Measurements from ENCODE around the gene TMEM176B.

The TMEM176B gene

DNA sequence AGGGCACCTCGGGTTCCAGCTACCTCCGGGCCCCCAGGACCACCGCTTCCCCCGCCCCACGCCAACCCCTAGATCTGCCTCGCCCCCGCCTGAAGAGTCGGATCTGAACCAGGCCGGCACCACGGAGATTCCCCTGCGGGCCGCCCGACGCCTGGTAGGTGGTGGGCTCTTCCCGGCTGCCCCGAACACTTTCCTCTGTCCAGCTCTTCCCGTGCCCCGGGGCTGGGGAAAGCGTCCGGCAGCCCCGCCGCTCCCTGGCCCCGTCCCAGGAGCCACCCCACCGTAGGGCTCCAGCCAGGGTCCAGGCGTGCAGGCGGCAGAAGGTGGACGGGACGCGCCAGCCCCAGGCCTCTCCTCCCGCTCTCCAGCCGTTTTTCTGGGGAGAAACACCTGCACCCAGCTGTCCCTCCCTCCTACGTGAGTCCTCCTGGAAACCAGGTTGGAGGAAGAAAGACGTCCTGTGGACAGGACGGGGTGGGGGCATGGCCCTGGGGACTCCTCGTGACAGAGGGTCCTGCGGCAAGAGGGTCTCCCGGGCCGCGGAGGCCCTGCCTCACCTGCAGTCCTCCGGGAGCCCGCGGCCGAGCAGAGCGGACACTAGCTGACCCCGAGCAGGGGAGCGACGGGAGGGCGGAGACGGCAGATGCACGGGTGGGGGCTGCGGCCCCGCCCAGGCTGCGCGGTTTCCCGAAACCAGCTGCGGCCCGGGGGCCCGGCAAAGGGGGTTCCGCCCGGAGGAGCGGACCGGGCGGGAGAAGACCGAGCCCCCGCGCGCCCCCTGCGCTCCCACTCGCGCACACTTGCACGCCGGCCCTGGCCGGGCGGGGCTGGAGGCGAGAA lies at the start of gene TMEM176B:
TMEM176B (minus strand) TSS at position 624 of the 840 bp plus-strand sequence. CDS start 3,795 bp downstream, outside the sequence.
- no peak for DNase-seq (ENCODE audit: low read depth)

- DNase-seq (ENCODE audit: low read depth): no peak
Observed at GRCh38 chr7:150849204-150849775, 49.1 kb upstream of the TMEM176B start.

GRCh38 chr7:150848561-150849115 lies 48.5 kb upstream of the TMEM176B start:
- DNase-seq (ENCODE audit: low read depth): no peak

DNA sequence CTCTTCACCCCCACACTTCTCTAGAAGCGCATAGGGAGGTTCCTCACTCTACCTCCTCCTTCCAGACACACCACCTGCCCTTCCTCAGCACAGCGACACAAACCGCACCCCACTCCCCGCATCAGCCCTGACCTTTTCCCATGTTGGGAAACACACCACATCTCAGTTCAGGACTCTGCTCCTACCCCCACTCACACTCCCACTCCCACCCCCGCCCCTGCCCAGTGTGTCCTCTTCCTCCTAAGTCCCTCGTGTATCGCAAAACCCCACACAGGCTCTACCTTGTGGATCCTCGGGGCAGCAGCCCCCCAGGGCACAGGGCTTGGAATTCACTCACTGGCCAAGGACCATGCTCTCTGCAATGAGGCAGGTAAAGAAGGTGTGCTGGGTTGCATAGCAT lies 47.9 kb upstream of the TMEM176B start:
- no peak for DNase-seq (ENCODE audit: low read depth)

GRCh38 chr7:150847536-150847935 lies 47.4 kb upstream of the TMEM176B start:
- no peak for DNase-seq (ENCODE audit: low read depth)

- no peak for DNase-seq (ENCODE audit: low read depth)
Observed at GRCh38 chr7:150846291-150847115, 46.3 kb upstream of the TMEM176B start.

DNA sequence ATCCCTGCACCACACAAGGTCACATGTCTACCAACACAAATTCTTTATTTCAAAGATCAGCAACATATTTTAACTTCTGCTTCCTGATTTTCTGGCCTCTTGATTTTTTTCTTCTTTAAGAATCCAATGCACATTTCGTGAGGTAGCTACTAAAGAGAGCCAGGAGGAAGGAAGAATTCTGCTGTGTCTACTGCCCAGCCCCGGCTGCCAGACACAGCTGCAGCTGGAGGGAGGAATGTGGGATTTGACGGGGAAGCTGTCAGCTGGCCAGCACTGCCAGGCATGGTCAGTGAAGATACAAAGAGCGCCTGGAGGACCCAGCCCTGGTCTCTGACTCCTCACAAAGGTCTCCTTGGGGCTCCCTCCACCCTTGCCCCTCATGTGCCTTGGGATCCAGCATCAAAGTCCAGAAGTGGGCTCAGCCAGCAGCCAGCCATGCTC lies 45.3 kb upstream of the TMEM176B start:
- DNase-seq (ENCODE audit: low read depth): no peak

- no peak for DNase-seq (ENCODE audit: low read depth)
Observed at GRCh38 chr7:150842716-150843115, 42.6 kb upstream of the TMEM176B start.

DNA sequence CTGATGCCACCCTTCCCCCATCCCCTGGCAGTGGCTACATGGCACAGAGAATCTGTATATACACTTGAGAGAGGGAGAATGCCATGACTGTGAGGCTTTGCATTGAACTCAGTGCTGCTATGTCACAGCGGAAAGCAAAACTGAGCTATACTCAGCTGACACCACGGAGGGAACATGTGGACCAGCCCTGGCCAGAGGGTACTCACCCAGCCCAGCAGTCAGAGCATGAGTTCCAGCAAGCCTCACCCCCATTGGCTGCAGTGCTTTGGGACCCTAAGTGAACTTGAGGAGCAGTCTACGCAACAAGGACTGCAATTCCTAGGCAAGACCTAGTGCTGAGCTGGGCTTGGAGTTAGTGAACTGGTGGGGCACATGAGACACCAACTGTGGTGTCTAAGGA lies 41.9 kb upstream of the TMEM176B start:
- DNase-seq (ENCODE audit: low read depth): no peak

DNA sequence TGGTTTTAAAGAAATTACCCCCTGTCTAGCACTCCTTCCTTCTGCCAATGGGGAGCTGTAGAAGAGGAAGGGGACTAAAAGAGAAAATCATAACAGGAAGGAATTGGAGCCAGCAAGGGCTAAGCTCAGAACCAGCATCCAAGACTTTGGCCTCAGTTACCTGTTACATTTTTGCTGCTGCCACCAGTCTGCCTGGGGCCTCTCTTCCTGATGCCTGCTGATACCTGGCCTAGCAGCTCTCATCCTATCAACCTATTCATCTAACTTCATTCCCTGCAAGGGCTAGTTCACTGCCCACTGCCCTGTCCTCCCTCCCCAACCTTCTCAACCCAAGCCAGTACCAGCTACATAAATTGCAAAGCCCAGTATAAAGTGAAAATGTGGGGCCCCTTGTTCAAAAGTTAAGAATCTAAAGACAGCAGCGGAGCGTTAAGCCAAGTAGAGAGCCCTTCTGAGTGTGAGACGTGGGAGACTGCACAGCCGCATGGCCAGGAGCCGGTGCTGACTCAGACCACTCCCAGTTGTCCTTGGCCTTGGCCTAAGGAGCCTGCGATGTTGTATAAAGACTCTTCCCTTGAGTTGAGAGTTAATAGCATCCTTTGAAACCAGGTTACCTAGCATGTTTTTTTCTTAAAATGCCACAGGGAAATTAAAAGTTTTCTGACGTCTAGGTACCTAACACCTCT lies 38.9 kb upstream of the TMEM176B start:
- no peak for DNase-seq (ENCODE audit: low read depth)

- DNase-seq (ENCODE audit: low read depth): no peak
Observed at GRCh38 chr7:150835702-150836280, 35.6 kb upstream of the TMEM176B start.

GRCh38 chr7:150835019-150835418 lies 34.9 kb upstream of the TMEM176B start:
- DNase-seq (ENCODE audit: low read depth): no peak

- DNase-seq (ENCODE audit: low read depth): no peak
Observed at GRCh38 chr7:150831851-150832250, 31.7 kb upstream of the TMEM176B start.

- no peak for DNase-seq (ENCODE audit: low read depth)
Observed at GRCh38 chr7:150830937-150831336, 30.8 kb upstream of the TMEM176B start.

GRCh38 chr7:150829426-150829825 lies 29.3 kb upstream of the TMEM176B start:
- no peak for DNase-seq (ENCODE audit: low read depth)

GRCh38 chr7:150828384-150828783 lies 28.2 kb upstream of the TMEM176B start:
- DNase-seq (ENCODE audit: low read depth): no peak

GRCh38 chr7:150826061-150826849 lies 26.1 kb upstream of the TMEM176B start:
- DNase-seq (ENCODE audit: low read depth): no peak

DNA sequence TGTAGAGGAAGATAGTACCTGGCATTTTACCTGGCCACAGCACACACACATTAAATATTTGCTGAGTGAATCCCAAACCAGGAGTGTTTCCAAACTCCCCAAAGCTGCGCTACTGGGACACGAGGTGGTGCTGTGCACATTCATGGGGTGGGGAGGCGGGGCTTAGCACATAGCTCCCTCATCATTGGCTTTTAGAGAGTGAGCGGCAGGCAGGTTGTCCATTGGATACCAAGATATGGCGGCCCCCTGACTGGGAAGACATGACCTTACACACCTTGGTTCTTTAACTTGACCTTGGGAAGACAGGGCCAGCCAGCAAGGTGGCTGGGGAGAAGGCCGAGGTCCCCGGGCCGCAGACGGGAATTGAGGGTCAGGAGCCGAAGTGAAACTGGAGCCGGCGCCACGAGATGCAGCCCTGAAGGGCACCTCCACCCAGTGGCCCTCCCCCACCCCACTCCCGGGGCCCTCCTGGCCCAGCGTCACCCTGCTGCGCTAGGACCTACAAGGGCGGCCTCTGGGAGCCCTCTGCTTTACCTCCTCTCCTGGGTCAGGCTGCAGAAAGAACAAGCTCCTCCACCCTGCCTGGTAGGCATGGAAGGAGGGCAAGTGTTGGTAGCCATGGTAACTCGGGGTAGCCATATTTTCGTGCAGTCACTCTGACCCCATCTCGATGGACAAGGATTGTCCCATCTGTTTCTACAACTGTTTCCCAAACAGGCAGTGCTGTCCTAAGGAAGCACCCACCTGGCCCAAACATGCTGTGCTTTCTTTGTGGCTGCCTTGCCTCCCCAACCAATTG lies 24.4 kb upstream of the TMEM176B start:
- DNase-seq (ENCODE audit: low read depth): no peak

DNA sequence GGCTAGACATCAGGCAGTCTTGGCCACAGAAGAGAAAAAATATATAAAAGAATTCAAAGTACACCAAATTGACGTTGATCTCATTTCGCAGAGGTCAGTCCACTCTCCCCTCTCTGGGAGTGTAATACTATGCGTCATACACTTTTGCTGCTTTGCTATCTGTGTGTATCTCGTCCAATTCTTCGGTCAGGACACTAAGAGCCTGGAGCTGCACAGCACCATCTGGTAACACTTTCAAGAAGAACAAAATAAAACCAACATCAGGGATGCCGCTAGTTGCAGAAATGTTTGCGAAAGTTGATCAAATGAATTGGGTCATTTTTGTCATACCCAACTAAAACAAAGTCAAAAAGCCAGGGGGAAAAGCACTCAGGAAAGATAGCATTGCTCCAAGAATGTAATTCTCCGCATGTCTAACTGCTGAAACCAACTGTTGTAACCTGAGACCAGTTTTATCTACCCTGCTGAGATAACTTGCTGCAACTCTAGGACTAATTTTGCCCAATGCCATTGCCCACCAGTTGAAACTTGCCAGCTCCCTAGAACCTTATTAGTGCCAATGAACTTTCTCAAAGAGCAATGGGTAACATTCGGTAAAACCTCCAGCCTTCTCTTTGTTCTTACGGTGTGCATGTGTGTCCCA lies 23.4 kb upstream of the TMEM176B start:
- no peak for DNase-seq (ENCODE audit: low read depth)

All from stimulated activated CD8-positive, alpha-beta memory T cell treated with anti-CD3 and anti-CD28 coated beads, Interleukin-15, amount 100 ng/mL, for 24 hours (primary cell).